HG03045 (cell line): Measurements from ENCODE around the gene CLTCL1.
"Not testable (repeated sequence)": the region's sequence is repeated elsewhere in the genome, so short reads cannot be mapped to it uniquely, and the experiment has no call there.

Experiments used
- ATAC-seq: cut with Tn5 transposase; IDR thresholded peaks from one replicate; pipeline ENCODE4 v1.9.1; 2021; ENCODE audit warnings: mild to moderate bottlenecking, moderate library complexity; ENCODE audit not compliant: unreplicated experiment

CLTCL1 gene

DNA sequence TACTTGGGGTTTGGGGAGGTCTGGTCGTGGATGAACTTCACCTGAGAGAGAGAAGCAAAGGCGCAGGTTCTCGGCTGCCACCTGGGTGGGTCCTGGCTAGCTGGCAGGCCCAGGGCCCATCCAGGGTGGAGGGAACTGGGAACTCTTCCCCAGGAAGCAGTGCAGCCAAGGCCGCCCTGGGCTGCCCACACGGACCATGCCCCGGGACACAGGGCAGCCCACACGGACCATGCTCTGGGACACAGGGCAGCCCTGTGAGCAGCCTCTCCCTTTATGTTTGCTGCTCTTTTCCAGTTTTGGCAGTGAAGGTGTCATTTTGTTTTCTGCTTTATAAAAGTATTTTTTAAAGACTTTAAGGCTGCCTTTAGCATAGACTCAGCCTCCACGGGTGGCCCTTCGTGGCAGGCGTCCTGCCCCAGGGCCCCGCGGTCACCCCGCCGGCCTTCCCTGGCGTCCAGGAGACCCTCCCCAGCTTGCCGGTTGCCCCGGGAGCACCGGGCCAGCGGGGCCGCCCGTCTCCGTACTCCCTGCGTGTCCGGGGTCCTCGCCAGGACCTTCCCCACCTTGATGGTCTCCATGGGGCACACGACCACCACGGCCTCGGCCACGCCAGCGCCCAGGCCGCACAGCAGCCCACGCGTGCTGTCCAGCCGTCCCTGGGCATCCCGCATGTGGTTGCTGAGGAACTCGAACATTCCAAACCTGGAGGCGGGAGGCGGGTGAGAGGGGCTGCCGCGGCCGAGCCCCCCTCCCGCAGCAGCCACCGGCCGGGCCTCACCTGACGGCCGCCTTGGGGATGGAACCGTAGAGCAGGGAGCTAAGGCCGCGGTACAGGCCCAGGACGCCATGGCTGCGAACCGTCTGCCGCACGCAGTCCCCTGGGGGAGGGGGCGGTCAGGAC lies 114.1 kb downstream of the CLTCL1 start:
- no peak for ATAC-seq

DNA sequence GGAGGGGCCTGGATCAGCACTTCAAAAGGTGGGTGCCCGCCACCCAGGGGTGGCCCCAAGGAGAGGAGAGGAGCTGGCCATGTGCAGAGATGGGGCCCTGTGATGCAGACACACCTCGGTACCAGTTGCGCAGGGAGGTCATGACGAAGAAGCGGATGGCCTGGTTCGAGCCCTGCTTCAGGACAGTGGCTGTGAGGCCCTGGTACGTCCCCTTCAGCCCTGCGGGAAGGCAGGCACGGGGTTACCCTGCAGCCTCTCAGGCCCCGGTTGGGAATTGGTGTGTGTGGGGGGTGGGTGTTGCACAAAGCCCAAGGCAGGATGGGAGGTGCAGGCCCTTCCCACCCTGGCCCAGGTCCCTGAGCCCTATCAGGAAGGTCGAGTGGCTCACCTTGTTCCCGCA lies 114.8 kb downstream of the CLTCL1 start:
- ATAC-seq = no peak

DNA sequence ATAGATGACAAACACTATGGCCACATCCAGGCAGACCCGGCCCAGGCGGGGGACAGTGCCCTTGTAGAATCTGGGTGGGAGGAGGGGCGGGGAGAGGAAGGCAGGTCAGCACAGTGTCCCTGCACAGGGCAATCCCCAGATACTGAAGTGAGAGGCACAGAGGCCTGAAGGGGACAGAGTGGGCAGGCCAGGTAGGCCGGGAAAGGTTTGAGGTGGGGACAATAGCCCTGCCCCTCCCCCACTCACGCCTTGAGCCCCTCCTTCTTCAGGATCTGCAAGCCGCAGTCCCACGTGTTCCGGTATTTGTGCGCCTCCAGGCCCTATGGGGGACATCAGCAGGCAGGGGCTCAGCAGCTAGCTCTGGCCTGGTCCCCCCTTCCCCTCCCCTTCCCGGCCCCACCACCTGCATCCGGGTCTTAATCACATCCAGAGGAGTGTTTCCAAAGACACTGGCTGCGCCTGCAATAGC lies 115.3 kb downstream of the CLTCL1 start:
- ATAC-seq = no peak

- ATAC-seq = no peak
Observed at GRCh38 chr22:19175602-19176174, 115.8 kb downstream of the CLTCL1 start.

- no peak for ATAC-seq
Observed at GRCh38 chr22:19175026-19175601, 116.4 kb downstream of the CLTCL1 start.

DNA sequence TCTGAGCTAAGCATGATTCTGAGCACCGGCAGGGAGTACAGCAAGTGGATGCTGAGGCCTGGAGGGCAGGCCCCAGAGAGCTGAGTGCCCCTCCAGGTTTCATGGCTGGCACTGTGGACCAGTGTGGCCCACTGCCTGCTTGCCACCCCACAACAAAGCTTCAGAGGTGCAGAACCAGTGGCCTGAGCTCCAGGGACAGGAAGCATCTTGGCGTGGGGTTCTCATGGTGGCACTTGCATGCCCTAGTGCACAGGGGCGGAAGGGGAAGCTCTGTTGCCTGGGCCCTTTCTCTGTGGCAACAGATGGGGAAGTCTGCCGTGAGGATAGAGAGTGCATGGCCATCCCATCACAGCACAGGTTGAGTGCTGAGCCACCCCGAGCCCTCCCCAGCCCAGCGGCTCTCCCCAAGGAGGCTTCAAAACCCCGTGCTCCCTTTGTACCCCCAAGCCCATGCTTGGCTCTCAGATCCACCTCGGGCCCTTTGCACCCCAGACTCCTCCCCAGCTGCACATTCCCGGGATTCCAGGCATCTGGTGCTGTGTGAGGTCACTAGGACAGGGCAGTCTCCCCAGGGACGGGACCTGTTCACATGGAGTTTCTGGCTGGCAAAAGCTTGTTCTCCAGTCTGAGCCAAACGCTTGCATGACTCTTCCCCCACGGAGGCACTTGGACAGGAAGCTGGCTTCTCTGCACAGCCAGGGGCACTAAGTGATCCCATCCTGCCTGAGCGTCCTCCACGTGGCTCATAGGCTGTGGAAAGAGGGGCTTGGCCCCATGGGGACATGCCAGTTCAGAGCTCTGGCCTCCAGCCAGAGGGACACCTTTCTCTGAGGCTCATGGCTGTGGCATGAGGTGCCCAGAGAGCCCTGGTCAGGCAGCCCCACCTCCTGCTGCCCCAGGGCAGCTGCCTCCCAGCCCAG lies 117.2 kb downstream of the CLTCL1 start:
- ATAC-seq = no peak

GRCh38 chr22:19173047-19174035 lies 118.2 kb downstream of the CLTCL1 start:
- ATAC-seq = no peak

DNA sequence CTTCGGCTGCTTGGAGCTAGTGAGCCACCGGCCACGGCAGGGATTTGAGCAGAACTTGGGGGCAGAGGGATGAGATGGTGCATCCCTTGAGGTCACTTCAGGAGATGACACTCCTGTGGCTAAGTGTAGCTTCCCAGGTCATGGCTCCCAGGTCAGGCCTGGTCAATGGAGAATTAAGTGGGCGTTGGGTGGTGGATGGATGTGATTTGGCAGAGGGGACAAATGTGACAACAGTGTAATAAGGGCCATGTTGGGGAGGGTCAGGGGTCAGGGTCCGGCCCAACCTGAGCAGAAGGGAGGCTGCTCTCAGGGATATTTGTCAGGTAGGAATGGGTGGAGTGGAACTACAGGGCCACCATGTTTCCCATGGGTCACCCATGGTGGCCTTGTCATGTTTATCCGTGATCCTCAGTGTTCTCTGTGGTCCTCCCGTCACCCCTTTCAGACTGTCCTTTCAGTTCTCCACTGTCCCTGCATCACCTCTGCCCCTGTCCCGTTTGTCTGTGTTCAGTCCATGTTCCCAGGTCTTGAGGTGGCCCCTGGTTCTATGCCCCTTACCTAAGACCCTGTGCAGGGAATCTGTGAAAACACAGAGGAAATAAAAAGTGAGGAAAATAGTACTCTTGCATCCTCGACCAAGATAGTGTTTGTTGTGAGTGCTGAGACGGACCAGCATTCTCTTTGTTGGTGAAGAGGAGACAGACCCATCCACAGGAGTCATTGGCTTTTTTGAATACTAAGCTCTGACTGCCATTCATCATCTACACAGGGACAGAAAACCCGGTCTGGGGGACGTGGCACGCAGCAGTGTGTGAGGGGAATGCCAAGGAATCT lies 119.1 kb downstream of the CLTCL1 start:
- ATAC-seq = no peak

DNA sequence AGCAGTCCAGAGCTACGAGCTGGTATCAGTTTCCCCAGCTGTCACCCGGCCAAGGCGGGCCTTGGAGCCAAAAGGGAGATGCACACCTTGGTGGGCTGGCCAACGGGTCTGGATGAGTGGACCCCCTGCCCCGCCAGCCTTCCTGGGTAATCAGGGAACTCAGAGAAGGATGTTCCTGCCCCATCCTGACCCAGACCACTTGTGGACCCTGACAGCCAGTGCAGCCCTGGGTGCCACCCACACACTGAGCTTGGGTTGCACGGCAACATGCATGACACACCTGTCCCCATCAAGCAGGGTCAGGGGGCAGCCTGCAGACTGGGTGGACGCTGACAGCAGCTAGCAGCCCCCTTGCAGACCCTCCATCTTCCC lies 121.6 kb downstream of the CLTCL1 start:
- no peak for ATAC-seq

GRCh38 chr22:19169002-19169946 lies 122.2 kb downstream of the CLTCL1 start:
- ATAC-seq = no peak

DNA sequence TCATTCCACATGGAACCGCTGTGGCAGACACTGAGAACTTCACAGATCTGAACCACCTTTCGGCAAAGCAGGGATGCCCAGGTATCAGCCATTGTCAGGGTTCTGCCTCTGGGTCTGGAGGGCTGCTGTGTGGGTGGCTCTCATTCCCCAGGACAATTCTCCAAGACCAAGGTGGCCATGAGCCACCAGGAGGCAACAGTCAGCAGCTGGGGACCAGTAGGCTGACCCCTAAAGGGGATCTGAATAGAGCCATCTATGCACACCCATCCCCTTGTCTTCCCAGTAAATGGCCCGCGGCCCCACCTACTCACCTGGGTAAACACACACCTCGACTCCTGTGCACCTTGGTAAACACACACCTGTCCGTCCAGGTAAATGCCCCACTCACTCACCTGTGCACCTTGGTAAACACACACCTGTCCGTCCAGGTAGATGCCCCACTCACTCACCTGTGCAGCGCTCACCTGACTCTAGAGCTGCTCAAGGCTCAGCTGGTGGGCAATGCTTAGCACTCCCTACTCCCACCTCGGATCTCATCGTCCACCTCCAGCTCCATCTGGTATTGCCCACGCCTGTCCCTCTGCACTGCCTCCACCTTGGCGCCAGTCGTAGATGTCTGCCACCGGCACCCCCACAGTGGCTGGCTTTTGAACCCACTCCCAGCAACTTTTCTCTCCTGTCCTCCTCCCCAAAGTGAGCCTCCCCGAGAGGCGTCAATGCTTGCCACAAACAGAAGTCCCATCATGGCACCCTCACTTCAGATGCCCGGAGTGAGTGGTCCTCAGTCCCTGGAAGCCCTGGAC lies 123.2 kb downstream of the CLTCL1 start:
- no peak for ATAC-seq

GRCh38 chr22:19167106-19167869 lies 124.2 kb downstream of the CLTCL1 start:
- no peak for ATAC-seq

DNA sequence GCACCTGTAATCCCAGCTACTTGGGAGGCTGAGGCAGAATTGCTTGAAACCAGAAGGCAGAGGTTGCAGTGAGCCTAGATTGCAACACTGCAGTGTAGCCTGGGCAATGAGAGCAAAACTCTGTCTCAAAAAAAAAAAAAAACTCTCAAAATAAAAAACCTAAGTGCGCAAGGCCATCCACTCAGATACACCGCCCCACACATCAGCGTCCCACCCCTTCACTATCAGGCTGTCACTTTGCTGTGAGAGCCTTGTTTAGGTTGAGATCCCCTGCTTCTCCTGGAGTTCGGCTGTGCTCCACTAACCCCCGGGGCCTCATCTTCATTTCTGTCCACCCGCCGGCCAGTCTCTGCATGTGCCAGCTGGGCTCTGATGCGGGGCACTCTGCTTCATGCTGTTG lies 125.1 kb downstream of the CLTCL1 start:
- ATAC-seq = no peak

- ATAC-seq = no peak
Observed at GRCh38 chr22:19164425-19164824, 127.1 kb downstream of the CLTCL1 start.

GRCh38 chr22:19158649-19159048 lies 132.9 kb downstream of the CLTCL1 start:
- not testable (repeated sequence) for ATAC-seq

- not testable (repeated sequence) for ATAC-seq
Observed at GRCh38 chr22:19156109-19156508, 135.4 kb downstream of the CLTCL1 start.
